GM12865 (cell line): ENCODE data around the gene ZNF692.

Experiments used
- DNase-seq: peaks from one replicate; pipeline ENCODE4 v3.0.0; 2010; ENCODE audit warnings: low read depth
- H3K4me3 ChIP-seq: 2 replicates; pipeline ENCODE4 v1.5.1; 2011; ENCODE audit warnings: mild to moderate bottlenecking, low read depth, low read length, control low read depth
- TF ChIP-seq, protein P1 (sequence below): IDR thresholded peaks from 2 replicates; pipeline ENCODE4 v1.5.1; 2011; ENCODE audit warnings: low read length, control low read depth, low read depth, inconsistent platforms; ENCODE audit not compliant: insufficient read depth; ENCODE audit errors: missing control alignments

The ZNF692 gene

GRCh38 chr1:248901578-248901977, 42.7 kb upstream of the ZNF692 start:
- DNase-seq = no peak
- no peak overlapping the region for H3K4me3 ChIP-seq
- TF ChIP-seq, protein P1, sequence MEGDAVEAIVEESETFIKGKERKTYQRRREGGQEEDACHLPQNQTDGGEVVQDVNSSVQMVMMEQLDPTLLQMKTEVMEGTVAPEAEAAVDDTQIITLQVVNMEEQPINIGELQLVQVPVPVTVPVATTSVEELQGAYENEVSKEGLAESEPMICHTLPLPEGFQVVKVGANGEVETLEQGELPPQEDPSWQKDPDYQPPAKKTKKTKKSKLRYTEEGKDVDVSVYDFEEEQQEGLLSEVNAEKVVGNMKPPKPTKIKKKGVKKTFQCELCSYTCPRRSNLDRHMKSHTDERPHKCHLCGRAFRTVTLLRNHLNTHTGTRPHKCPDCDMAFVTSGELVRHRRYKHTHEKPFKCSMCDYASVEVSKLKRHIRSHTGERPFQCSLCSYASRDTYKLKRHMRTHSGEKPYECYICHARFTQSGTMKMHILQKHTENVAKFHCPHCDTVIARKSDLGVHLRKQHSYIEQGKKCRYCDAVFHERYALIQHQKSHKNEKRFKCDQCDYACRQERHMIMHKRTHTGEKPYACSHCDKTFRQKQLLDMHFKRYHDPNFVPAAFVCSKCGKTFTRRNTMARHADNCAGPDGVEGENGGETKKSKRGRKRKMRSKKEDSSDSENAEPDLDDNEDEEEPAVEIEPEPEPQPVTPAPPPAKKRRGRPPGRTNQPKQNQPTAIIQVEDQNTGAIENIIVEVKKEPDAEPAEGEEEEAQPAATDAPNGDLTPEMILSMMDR = no peak

DNA sequence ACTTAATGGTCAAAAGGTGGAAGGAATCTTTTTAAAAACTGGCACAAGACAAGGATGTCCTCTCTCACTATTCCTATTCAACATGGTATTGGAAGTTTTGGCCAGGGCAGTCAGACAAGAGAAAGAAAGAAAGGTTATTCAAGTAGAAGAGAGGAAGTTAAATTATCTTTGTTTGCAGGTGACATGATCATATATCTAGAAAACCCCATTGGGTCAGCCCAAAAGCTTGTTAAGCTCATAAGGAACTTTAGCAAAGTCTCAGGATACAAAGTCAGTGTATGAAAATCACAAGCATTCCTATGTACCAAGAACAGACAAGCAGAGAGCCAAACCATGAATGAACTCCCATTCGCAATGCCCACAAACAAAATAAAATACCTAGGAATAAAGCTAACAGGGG, 41.8 kb upstream of the ZNF692 start:
- no peak for DNase-seq
- H3K4me3 ChIP-seq = no peak overlapping the region
- TF ChIP-seq, protein P1 = no peak

DNA sequence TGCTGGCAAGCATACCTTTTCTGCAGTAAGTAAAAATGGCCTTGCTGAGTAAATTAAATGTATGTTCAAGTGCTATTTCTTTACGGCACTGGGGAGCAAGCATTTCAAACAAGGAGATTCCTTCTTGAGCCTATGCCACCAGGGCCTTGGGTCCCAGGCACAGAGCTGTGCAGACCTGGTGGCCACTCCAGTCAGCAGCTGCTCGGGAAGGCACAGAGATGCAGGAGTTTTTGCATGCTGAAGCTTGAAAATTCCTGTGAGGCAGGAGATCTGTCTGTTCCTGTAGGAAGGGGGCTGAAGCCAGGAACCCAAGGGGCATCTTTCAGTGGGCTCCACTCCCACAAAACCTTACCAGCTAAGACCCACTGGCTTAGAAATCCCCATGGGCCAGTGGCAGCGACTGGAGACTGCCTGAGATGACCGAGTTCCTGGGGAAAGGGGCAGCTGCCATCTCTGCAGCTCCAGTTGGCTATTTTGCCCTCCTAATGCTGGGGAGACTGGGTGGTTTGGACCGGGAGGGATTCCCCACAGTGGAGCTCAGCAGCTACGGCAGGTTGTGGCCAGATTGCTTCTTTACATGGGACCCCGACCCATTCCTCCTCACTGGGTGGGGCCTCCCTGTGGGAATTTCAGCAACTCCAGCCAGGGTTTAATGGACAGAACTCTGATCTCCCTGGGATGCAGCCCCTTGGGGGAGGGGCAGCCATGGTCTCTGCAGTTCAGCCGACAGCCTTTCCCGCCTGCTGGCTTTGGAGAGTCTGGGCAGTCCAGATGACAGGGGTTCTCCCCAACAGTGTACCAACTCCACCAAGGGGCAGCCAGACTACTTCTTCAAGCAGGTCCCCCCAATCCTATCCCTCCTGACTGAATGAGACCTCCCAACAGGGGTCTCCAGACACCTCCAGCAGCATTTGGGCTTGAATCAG, 38.8 kb upstream of the ZNF692 start:
- TF ChIP-seq, protein P1 = no peak
- no peak for DNase-seq
- H3K4me3 ChIP-seq = no peak overlapping the region

DNA sequence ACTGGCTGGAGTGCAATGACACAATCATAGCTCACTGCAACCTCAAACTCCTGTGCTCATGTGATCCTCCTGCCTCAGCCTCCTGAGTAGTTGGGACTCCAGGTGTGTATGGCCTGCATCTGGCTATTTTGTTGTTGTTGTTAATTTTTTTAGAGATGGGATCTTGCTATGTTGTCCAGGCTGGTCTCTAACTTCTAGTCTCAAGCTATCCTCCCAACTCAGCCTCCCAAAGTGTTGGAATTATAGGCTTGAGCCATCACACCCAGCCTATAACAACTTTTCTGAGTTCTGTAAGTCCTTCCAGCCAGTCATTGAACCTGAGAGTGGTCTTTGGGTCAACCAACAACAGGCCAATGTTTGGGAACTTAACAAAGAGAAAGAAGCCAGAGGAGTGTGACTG, 36.0 kb upstream of the ZNF692 start:
- no peak for DNase-seq
- no peak overlapping the region for H3K4me3 ChIP-seq
- TF ChIP-seq, protein P1 = no peak

GRCh38 chr1:248892590-248892989, 33.7 kb upstream of the ZNF692 start:
- no peak overlapping the region for H3K4me3 ChIP-seq
- TF ChIP-seq, protein P1 = no peak
- DNase-seq = no peak

GRCh38 chr1:248891758-248892157, 32.9 kb upstream of the ZNF692 start:
- TF ChIP-seq, protein P1 = no peak
- DNase-seq = no peak
- no peak overlapping the region for H3K4me3 ChIP-seq
